WTC11 (cell line): ENCODE measurements around the gene ZNF366. TPM values are rescaled to one million over a fixed set of nuclear protein-coding genes. Genes with fewer than 3 reads are reported as not detected.

Experiments
- ATAC-seq: fragments of 200-7000 bp; cut with Tn5 transposase; 2 replicates; pipeline ENCODE4 v1.10.0; 2021; ENCODE audit warnings: mild to moderate bottlenecking, moderate library complexity
- CTCF ChIA-PET: fragments of 300-600 bp; sonication (Branson Sonifier 250); formaldehyde crosslinking; loops from one replicate; lab custom pipeline; 2021; ENCODE audit warnings: antibody characterized with exemption; lab: Charles Lee
- POLR2A ChIA-PET: fragments of 350-600 bp; sonication (Branson Sonifier 250); formaldehyde crosslinking; loops from one replicate; lab custom pipeline; 2021; ENCODE audit warnings: antibody characterized with exemption; lab: Charles Lee
- DNase-seq: peaks from one replicate; pipeline ENCODE4 v3.0.0; 2021; ENCODE audit warnings: low spot score
- H3K27ac Mint-ChIP-seq: 2 replicates; pipeline ENCODE4 v1.8.0; 2021; ENCODE audit warnings: mixed read lengths
- H3K27me3 Mint-ChIP-seq: 2 replicates; pipeline ENCODE4 v1.8.0; 2021; ENCODE audit warnings: low read depth, mild to moderate bottlenecking, moderate library complexity, mixed read lengths
- H3K36me3 Mint-ChIP-seq: 2 replicates; pipeline ENCODE4 v1.8.0; 2021; ENCODE audit warnings: mixed read lengths
- H3K4me1 Mint-ChIP-seq: 2 replicates; pipeline ENCODE4 v1.8.0; 2022; ENCODE audit warnings: mixed read lengths
- H3K4me3 Mint-ChIP-seq: 2 replicates; pipeline ENCODE4 v1.8.0; 2021; ENCODE audit warnings: mild to moderate bottlenecking, moderate library complexity, mixed read lengths
- H3K9me3 Mint-ChIP-seq: 2 replicates; pipeline ENCODE4 v1.8.0; 2021; ENCODE audit warnings: mixed read lengths
- CREM ChIP-seq: sonication (generic); formaldehyde crosslinking; IDR thresholded peaks from 2 replicates; pipeline ENCODE4 v1.8.1; 2022; ENCODE audit warnings: mild to moderate bottlenecking, missing genetic modification reagents, moderate library complexity
- GTF2I ChIP-seq: fragments of 250-450 bp; sonication (Bioruptor Pico); conservative IDR thresholded peaks from 2 replicates; pipeline ENCODE4 v1.4.0; 2021; ENCODE audit warnings: mild to moderate bottlenecking
- HMGA2 ChIP-seq: fragments of 250-450 bp; sonication (Bioruptor Pico); IDR thresholded peaks from 2 replicates; pipeline ENCODE4 v1.4.0; 2021; ENCODE audit warnings: mild to moderate bottlenecking, moderate library complexity
- JAZF1 ChIP-seq: fragments of 250-450 bp; sonication (Bioruptor Pico); IDR thresholded peaks from 2 replicates; pipeline ENCODE4 v1.9.0; 2021; ENCODE audit warnings: moderate library complexity, mild to moderate bottlenecking, inconsistent platforms
- KAT7 ChIP-seq: sonication (generic); formaldehyde crosslinking; IDR thresholded peaks from 2 replicates; pipeline ENCODE4 v1.8.1; 2023; ENCODE audit warnings: missing genetic modification reagents, mild to moderate bottlenecking, borderline replicate concordance
- MXD4 ChIP-seq: fragments of 250-450 bp; sonication (Bioruptor Pico); IDR thresholded peaks from 2 replicates; pipeline ENCODE4 v1.8.0; 2021; ENCODE audit warnings: mild to moderate bottlenecking, moderate library complexity, borderline replicate concordance
- NFYB ChIP-seq: sonication (generic); formaldehyde crosslinking; conservative IDR thresholded peaks from 2 replicates; pipeline ENCODE4 v1.8.0; 2022; ENCODE audit warnings: low read depth, missing genetic modification reagents
- NR1H2 ChIP-seq: sonication (generic); formaldehyde crosslinking; IDR thresholded peaks from 2 replicates; pipeline ENCODE4 v1.9.0; 2021; ENCODE audit warnings: mild to moderate bottlenecking, moderate library complexity, missing genetic modification reagents
- RELA ChIP-seq: sonication (generic); formaldehyde crosslinking; IDR thresholded peaks from 2 replicates; pipeline ENCODE4 v1.8.1; 2022; ENCODE audit warnings: missing genetic modification reagents, mild to moderate bottlenecking, borderline replicate concordance
- ZNF138 ChIP-seq: sonication (generic); formaldehyde crosslinking; conservative IDR thresholded peaks from 2 replicates; pipeline ENCODE4 v1.8.1; 2022; ENCODE audit warnings: mild to moderate bottlenecking, moderate library complexity, missing genetic modification reagents
- ZNF416 ChIP-seq: fragments of 250-450 bp; sonication (Bioruptor Pico); IDR thresholded peaks from 2 replicates; pipeline ENCODE4 v1.9.0; 2021; ENCODE audit warnings: mild to moderate bottlenecking, inconsistent platforms
- ZNF423 ChIP-seq: fragments of 250-450 bp; sonication (Bioruptor Pico); IDR thresholded peaks from 2 replicates; pipeline ENCODE4 v2.1.2; 2022; ENCODE audit warnings: mild to moderate bottlenecking, moderate library complexity
- total RNA-seq: library from RNA; stranded (reverse); gene quantifications from 3 replicates; pipeline ENCODE4 v1.2.3, GENCODE V29; 2021
- TF ChIP-seq, protein P1 (sequence below): sonication (generic); formaldehyde crosslinking; IDR thresholded peaks from 2 replicates; pipeline ENCODE4 v1.8.1; 2023; ENCODE audit warnings: mild to moderate bottlenecking, missing genetic modification reagents
- TF ChIP-seq, protein P2 (sequence below): sonication (generic); formaldehyde crosslinking; IDR thresholded peaks from 2 replicates; pipeline ENCODE4 v1.8.1; 2022; ENCODE audit warnings: low read depth, missing genetic modification reagents, borderline replicate concordance
- TF ChIP-seq, protein P3 (sequence below): sonication (generic); formaldehyde crosslinking; IDR thresholded peaks from 2 replicates; pipeline ENCODE4 v1.8.1; 2023; ENCODE audit warnings: mild to moderate bottlenecking, missing genetic modification reagents, borderline replicate concordance
- TF ChIP-seq, protein P4 (sequence below): fragments of 250-450 bp; sonication (Bioruptor Pico); IDR thresholded peaks from 2 replicates; pipeline ENCODE4 v1.9.0; 2021; ENCODE audit warnings: mild to moderate bottlenecking
- TF ChIP-seq, protein P5 (sequence below): fragments of 250-450 bp; sonication (Bioruptor Pico); IDR thresholded peaks from 2 replicates; pipeline ENCODE4 v2.1.2; 2022; ENCODE audit warnings: mild to moderate bottlenecking, moderate library complexity
- TF ChIP-seq, protein P6 (sequence below): sonication (generic); formaldehyde crosslinking; IDR thresholded peaks from 2 replicates; pipeline ENCODE4 v1.8.0; 2023; ENCODE audit warnings: missing genetic modification reagents

ZNF366 gene
- total RNA-seq, 1 experiment from 2014 or later: not detected

DNA sequence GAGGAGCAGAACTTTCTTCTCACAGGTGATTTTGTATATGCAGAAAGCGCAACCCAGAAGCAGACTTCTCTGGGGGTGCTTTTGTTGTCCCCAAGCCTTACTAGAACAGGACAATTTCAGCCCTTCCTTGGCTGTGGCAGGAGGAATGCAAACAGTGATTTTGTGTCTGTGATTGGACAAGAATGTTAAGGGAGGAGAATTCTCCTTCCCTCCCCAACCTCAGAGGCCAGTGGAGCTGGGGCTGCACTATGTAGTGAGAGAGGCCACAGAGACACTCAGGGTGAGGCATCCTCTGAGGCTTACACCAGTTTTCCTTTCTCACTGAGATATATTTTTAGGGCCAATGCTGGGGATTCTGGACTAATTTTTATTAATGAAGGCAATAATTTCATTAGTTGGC lies 58.8 kb downstream of the ZNF366 start:
- H3K27ac Mint-ChIP-seq: no peak overlapping the region
- POLR2A ChIA-PET: no interaction called here
- no peaks in the 10 kb centered on the region; the same call in 1 of the 2 replicates for H3K27me3 Mint-ChIP-seq
- DNase-seq (no peak), ATAC-seq (no peak)
- H3K4me3 Mint-ChIP-seq: no peak overlapping the region
- H3K4me1 Mint-ChIP-seq: peaks cover 16% of the 10 kb centered on the region
- CTCF ChIA-PET: no interaction called here
- TF ChIP-seq HMGA2 (no peak), RELA (no peak), MXD4 (CRISPR knock-in tag) (no peak), JAZF1 (CRISPR knock-in tag) (no peak)
- TF ChIP-seq, protein P1, sequence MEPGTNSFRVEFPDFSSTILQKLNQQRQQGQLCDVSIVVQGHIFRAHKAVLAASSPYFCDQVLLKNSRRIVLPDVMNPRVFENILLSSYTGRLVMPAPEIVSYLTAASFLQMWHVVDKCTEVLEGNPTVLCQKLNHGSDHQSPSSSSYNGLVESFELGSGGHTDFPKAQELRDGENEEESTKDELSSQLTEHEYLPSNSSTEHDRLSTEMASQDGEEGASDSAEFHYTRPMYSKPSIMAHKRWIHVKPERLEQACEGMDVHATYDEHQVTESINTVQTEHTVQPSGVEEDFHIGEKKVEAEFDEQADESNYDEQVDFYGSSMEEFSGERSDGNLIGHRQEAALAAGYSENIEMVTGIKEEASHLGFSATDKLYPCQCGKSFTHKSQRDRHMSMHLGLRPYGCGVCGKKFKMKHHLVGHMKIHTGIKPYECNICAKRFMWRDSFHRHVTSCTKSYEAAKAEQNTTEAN (CRISPR knock-in tag): no peak
- no peaks in the 10 kb centered on the region for H3K36me3 Mint-ChIP-seq
- H3K9me3 Mint-ChIP-seq: 0 out of 2 replicates have a peak, but pooled peaks cover 3% of the 10 kb centered on the region

DNA sequence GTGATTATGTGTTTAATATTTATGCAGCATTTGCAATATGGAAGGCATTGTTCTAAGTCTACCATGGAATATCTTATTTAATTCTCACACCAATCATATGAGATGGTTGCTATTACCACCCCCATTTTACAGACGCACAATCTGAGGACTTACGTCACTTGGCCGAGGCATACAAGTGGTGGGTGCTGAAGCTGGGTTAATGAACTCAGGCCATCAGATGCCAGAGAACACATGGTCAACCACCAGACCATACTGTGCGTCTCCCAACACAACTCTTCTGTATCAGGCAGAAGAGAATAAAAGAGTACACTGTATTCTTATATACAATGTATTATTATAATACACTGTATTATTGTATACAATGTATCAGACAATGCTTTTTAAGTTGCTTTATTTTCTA lies 59.5 kb downstream of the ZNF366 start:
- H3K4me1 Mint-ChIP-seq: peaks cover 16% of the 10 kb centered on the region

DNA sequence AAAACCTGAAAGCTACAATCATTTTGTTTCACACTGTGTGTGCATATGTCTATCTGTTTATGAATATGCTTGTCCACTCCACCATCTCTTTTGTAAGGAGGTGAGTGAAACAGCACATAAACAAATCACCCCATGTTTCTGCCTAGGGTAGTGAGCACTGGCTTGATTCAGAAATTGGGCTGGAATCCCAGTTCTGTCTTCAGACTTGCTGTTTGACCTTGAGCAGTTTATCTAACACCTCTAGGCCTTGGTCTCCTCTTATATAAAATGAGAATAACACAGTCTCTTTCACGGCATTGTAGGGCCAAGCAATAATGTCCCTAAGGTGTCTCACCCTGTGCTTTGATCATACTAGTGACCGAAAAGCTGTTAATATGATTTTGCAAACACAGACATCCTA lies 61.2 kb downstream of the ZNF366 start:
- ChIA-PET POLR2A (no interaction called here), CTCF (no interaction called here)
- no peak for DNase-seq
- Mint-ChIP-seq H3K27ac (no peak overlapping the region), H3K9me3 (0 out of 2 replicates have a peak, but pooled peaks cover 3% of the 10 kb centered on the region), H3K4me3 (no peak overlapping the region), H3K27me3 (no peaks in the 10 kb centered on the region; the same call in 1 of the 2 replicates), H3K4me1 (peaks cover 6% of the 10 kb centered on the region), H3K36me3 (no peaks in the 10 kb centered on the region)
- no peak for ATAC-seq
- TF ChIP-seq MXD4 (CRISPR knock-in tag) (no peak), ZNF138 (CRISPR knock-in tag) (no peak), KAT7 (no peak), NR1H2 (no peak)
- TF ChIP-seq, protein P2, sequence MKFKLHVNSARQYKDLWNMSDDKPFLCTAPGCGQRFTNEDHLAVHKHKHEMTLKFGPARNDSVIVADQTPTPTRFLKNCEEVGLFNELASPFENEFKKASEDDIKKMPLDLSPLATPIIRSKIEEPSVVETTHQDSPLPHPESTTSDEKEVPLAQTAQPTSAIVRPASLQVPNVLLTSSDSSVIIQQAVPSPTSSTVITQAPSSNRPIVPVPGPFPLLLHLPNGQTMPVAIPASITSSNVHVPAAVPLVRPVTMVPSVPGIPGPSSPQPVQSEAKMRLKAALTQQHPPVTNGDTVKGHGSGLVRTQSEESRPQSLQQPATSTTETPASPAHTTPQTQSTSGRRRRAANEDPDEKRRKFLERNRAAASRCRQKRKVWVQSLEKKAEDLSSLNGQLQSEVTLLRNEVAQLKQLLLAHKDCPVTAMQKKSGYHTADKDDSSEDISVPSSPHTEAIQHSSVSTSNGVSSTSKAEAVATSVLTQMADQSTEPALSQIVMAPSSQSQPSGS (CRISPR knock-in tag): no peak
- TF ChIP-seq, protein P3, sequence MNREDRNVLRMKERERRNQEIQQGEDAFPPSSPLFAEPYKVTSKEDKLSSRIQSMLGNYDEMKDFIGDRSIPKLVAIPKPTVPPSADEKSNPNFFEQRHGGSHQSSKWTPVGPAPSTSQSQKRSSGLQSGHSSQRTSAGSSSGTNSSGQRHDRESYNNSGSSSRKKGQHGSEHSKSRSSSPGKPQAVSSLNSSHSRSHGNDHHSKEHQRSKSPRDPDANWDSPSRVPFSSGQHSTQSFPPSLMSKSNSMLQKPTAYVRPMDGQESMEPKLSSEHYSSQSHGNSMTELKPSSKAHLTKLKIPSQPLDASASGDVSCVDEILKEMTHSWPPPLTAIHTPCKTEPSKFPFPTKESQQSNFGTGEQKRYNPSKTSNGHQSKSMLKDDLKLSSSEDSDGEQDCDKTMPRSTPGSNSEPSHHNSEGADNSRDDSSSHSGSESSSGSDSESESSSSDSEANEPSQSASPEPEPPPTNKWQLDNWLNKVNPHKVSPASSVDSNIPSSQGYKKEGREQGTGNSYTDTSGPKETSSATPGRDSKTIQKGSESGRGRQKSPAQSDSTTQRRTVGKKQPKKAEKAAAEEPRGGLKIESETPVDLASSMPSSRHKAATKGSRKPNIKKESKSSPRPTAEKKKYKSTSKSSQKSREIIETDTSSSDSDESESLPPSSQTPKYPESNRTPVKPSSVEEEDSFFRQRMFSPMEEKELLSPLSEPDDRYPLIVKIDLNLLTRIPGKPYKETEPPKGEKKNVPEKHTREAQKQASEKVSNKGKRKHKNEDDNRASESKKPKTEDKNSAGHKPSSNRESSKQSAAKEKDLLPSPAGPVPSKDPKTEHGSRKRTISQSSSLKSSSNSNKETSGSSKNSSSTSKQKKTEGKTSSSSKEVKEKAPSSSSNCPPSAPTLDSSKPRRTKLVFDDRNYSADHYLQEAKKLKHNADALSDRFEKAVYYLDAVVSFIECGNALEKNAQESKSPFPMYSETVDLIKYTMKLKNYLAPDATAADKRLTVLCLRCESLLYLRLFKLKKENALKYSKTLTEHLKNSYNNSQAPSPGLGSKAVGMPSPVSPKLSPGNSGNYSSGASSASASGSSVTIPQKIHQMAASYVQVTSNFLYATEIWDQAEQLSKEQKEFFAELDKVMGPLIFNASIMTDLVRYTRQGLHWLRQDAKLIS (CRISPR knock-in tag): no peak

More for the DNA sequence above, 59.5 kb downstream of the ZNF366 start:
- H3K27me3 Mint-ChIP-seq: no peaks in the 10 kb centered on the region; the same call in 1 of the 2 replicates
- H3K4me3 Mint-ChIP-seq: no peak overlapping the region
- no peak for DNase-seq
- no peak for ATAC-seq
- 0 out of 2 replicates have a peak, but pooled peaks cover 3% of the 10 kb centered on the region for H3K9me3 Mint-ChIP-seq
- POLR2A ChIA-PET: no interaction called here
- TF ChIP-seq, protein P4, sequence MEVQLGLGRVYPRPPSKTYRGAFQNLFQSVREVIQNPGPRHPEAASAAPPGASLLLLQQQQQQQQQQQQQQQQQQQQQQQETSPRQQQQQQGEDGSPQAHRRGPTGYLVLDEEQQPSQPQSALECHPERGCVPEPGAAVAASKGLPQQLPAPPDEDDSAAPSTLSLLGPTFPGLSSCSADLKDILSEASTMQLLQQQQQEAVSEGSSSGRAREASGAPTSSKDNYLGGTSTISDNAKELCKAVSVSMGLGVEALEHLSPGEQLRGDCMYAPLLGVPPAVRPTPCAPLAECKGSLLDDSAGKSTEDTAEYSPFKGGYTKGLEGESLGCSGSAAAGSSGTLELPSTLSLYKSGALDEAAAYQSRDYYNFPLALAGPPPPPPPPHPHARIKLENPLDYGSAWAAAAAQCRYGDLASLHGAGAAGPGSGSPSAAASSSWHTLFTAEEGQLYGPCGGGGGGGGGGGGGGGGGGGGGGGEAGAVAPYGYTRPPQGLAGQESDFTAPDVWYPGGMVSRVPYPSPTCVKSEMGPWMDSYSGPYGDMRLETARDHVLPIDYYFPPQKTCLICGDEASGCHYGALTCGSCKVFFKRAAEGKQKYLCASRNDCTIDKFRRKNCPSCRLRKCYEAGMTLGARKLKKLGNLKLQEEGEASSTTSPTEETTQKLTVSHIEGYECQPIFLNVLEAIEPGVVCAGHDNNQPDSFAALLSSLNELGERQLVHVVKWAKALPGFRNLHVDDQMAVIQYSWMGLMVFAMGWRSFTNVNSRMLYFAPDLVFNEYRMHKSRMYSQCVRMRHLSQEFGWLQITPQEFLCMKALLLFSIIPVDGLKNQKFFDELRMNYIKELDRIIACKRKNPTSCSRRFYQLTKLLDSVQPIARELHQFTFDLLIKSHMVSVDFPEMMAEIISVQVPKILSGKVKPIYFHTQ: no peak
- TF ChIP-seq NFYB (CRISPR knock-in tag) (no peak), ZNF423 (CRISPR knock-in tag) (no peak), ZNF416 (no peak), GTF2I (CRISPR knock-in tag) (no peak), RELA (no peak), CREM (CRISPR knock-in tag) (no peak), HMGA2 (no peak)
- TF ChIP-seq, protein P5, sequence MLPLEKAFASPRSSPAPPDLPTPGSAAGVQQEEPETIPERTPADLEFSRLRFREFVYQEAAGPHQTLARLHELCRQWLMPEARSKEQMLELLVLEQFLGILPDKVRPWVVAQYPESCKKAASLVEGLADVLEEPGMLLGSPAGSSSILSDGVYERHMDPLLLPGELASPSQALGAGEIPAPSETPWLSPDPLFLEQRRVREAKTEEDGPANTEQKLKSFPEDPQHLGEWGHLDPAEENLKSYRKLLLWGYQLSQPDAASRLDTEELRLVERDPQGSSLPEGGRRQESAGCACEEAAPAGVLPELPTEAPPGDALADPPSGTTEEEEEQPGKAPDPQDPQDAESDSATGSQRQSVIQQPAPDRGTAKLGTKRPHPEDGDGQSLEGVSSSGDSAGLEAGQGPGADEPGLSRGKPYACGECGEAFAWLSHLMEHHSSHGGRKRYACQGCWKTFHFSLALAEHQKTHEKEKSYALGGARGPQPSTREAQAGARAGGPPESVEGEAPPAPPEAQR (CRISPR knock-in tag): no peak
- TF ChIP-seq, protein P6, sequence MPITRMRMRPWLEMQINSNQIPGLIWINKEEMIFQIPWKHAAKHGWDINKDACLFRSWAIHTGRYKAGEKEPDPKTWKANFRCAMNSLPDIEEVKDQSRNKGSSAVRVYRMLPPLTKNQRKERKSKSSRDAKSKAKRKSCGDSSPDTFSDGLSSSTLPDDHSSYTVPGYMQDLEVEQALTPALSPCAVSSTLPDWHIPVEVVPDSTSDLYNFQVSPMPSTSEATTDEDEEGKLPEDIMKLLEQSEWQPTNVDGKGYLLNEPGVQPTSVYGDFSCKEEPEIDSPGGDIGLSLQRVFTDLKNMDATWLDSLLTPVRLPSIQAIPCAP (CRISPR knock-in tag): no peak
- TF ChIP-seq, all 79 proteins: peak for 0
- CTCF ChIA-PET: no interaction called here
- Mint-ChIP-seq H3K27ac (no peak overlapping the region), H3K36me3 (no peaks in the 10 kb centered on the region)
